Measurements from ENCODE around the gene PECR.

Gene PECR

DNA sequence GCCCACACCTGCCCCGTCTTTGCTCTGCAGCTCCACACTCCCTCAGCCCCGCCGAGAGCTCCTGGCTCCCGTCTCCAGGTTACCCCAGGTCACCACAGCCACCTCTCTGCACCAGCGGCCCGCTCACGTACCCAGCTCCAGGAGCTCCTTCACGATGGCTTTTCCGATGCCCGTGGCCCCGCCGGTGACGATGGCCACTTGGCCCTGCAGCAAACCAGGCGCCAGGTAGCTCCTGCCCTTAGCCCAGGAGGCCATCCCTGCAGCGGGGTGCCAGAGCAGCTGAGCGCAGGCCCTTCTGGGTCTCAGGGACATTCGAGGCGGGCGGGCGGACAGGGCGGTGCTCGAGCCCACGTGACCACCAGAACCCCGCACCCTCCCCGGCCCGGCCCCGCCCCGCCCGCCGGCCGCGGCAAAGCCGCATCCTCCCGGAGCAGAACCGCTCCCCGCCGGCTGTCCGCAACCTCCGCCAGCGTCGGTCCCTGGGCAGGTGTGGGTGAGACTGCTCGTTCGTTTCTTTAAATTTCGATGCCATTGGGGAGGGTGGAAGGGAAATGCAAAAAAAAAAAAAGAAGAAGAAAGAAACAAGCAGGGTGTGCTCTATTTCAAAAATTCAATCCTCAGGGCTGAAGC is at the start of gene PECR, which contains the start of gene TMEM169:
Gene PECR (minus strand): TSS at position 323 of the 630 bp plus-strand sequence. CDS start 68 bp downstream, at position 255.
Gene TMEM169 (plus strand): TSS at position 433 of the 630 bp plus-strand sequence. CDS start 14,045 bp downstream, outside the sequence.
- in situ Hi-C loops (cut with MboI; ENCODE audit: low sequenced_read_pairs): no loop called here

DNA sequence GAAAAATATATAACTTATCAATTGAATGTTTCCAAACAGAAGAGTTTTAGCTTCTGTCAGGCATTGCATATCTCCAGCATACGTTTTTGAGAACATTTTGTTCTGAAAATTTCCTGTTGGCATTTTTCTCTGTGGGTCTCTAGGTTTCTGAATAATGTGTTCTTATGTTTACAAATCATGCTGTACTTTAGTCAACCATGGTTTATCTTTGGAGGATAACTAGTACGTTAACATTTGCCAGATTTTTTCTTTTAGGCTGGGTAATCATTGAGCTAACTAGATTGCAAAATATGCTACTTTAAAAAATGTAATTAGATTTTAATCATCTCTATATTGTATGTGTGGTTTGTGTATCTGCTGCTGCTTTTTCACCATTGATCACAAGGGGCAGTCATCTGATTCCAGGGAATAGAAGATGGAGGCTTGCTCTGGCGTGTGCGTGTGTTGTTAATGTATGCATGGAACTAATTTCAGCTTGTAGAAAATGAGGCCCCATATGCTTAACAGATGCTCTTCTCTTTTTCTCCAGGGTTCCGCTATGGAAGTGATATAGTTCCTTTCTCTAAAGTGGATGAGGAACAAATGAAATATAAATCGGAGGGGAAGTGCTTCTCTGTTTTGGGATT is 48.9 kb upstream of the PECR start:
- in situ Hi-C loops (cut with MboI; ENCODE audit: low sequenced_read_pairs): no loop called here

DNA sequence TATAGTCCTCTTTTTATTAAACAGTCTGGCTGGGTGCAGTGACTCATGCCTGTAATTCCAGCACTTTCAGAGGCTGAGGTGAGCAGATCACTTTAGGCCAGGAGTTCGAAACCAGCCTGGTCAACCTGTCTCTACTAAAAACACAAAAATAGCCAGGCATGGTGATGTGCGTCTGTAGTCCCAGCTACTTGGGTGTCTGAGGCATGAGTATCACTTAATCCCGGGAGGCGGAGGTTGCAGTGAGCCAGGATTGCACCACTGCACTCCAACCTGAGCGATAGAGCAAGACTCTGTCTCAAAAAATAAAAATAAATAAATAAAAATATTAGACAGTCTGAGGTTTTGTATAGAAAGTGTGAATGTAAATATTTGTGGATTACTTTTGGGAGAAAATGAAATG is 45.3 kb upstream of the PECR start:
- in situ Hi-C loops (cut with MboI; ENCODE audit: low sequenced_read_pairs): no loop called here

DNA sequence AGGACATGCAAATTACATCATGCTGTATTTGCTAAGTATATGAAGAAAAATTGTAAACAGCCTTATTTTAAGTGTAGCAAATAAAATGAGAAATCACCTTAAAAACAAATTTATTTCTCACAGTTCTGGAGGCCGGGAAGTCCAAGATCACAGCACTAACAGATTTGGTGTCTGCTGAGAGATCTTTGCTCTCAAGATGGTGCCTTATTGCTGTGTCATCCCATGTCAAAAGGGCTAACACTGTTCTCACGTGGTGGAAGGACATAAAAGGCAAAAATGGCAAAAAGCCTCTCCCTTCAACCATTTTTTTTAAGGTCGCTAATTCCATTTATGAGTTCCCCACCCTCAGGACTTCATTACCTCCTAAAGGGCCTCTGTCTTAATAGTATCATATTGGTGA is 39.6 kb upstream of the PECR start:
- in situ Hi-C loops (cut with MboI; ENCODE audit: low sequenced_read_pairs): no loop called here

DNA sequence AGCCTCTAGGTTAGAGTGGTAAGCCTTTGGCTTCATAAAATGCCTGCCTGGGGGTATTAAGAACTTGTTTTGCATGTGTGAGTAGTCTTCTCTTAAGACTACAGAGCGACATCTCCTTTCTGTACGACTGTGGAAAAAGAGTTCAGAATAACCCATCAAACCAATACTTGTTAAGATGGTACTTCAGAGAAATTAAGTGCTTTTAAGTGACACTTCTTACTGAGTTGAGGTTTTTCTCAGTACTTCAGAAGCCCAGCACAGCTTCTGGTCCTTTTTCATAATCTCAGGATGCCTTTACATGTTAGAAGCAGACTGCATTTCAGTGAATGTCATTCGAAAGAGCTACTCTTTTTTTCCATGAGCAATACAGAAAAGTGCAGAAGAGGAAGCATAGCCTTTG is 38.4 kb upstream of the PECR start:
- in situ Hi-C loops (cut with MboI; ENCODE audit: low sequenced_read_pairs): no loop called here

DNA sequence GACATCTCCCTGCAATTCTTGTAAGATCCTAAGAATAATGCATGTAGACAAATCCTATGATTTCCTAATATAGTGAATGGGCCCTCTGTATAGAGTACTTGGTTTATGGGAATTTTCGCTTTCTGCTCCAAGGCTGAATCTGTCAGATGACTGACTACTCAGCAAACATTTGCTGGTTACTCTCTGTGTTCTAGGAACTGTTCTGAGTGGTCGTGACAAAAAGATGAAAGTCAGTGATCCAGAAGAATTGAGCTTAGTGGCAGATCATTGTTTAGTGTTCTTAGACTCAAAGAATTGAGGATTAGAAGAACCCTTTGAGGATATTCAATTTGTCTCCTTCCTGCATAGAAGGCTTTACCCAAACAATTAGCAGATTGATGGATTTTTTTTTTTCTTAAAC is 37.5 kb upstream of the PECR start:
- in situ Hi-C loops (cut with MboI; ENCODE audit: low sequenced_read_pairs): no loop called here

DNA sequence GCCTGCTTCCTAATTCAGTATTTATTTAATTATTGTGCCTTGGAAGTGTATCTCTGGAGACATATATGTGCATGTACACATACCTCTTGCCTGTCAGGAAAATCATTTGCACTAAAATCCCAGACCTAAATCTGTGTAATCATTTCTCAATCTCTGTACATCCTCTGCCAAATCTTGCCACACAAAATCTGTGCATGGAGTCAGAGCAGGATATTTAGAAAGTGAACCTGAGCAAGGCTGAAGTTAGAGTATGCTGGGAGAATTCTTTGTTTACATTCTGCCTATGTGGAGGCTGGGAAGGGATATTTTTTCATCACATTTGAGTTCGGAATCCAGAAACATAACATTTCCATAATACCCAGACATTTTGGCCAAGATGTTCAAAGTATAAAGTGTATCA is 36.9 kb upstream of the PECR start:
- in situ Hi-C loops (cut with MboI; ENCODE audit: low sequenced_read_pairs): no loop called here

DNA sequence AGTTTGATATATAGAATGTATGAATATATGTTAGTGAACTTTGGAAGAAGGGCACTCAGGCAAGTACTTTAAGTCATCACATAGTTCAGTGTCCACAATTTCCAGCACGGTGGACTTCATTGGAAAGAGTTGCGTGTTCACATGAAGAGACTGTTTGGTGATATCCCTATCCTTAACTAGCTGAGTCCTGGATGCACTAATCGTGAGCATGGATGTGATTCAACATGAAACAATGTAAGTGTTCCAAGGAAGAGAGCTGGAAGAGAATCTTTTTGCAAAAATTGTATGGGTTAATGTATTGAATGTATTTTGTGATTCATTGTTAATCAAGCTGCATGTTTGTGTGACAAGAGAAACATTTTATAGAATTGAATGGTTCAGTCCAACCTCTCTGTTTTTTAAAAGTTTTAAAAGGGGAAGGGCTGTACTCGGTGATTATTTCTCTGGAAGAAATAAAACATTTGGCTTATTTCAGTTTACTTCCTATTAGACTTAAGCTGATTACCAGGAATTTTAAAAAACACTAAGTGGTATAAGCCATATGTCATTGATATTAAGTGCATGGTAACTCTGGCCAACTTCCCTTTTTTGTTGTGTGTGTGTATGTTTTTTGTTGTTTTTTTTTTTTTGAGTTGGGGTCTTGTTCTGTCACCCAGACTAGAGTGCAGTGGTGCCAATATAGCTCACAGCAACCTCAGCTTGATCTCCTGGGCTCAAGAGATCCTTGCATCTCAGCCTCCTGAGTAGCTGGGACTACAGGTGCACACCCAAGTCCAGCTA is 36.1 kb upstream of the PECR start:
- in situ Hi-C loops (cut with MboI; ENCODE audit: low sequenced_read_pairs): no loop called here

DNA sequence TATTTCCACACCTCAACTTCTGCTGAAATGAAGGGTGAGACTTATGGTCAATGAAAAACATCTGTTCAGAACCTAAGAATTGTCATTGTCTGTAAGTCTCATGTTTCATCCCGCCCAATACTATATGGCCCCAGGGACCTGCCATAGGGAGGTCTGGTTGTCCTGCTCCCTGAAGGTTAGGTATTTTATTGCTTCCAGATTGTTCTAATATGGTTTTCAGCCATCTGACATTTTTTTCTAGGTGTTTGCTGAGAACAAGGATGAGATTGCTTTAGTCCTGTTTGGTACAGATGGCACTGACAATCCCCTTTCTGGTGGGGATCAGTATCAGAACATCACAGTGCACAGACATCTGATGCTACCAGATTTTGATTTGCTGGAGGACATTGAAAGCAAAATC is 34.8 kb upstream of the PECR start:
- in situ Hi-C loops (cut with MboI; ENCODE audit: low sequenced_read_pairs): no loop called here

DNA sequence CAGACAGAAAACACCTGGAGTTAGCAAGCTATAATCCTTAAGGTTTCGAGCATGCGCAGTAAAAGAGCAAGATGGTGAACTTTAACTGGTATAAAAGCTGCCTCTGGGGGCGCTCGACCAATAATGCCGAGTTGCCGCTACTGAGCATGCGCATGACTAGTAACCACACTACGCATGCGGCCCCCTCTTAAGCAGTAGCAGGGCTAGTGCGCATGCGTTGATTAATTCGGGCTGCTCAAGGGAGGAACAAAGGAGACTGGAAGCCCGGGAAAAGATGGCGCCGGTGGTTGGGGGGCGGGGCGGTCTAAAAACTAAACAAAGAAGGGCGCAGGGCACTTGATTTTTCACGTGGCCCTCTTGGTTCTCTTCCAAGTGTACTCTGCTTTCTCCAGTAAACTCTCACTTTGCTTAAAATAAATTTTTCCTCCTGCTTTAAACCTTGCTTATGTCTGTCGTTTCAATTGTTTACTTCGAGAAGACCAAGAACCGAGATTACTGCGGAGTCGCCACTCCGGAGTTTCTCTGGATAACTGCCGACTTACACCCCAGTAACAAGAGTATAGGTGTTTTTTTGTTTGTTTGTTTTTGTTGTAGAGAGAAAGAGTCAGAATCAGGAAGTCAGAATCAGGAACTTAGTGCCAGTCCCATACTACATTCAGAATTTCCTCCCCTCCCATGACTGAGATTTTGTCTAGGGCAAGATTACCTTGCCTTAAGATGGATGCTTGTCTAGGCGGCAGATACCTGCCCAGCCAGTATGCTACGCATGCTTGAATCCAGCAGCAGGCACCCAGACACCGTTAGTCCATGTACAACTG is 33.3 kb upstream of the PECR start:
- in situ Hi-C loops (cut with MboI; ENCODE audit: low sequenced_read_pairs): no loop called here

DNA sequence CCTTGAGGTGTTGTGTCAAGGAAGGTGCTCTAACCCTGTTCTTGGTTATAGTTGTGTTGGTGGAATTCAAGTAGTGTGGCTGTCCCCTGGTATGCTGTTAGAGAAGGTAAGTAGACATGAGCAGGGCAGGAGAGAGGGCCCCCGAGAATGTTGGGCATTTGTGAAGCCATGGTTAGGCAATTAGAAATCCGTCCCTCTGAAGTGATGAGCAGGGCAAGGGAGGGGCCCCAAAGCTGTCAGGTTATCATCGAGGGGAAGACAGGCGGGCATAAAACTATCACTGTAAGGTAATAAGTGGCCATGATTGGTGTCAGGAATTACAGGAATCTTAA is 32.7 kb upstream of the PECR start:
- in situ Hi-C loops (cut with MboI; ENCODE audit: low sequenced_read_pairs): no loop called here

DNA sequence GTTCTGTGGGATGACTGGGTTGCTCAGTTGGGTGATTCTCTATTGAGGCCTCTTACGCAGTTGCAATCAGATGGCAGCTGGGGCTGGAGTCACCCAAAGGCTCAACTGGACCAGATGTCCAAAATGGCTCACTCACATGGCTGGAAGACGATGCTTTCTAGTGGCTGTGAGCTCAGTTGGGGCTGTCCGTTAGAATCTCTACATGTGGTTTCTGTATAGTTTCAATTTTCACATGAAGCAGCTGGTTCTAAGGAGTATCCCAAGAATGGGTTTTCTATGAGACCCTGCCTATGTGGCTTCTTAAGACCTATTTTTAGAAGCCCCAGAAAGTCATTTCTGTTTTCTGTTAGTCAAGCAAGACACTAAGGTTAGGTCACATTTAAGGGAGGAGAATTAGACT is 32.0 kb upstream of the PECR start:
- in situ Hi-C loops (cut with MboI; ENCODE audit: low sequenced_read_pairs): no loop called here

DNA sequence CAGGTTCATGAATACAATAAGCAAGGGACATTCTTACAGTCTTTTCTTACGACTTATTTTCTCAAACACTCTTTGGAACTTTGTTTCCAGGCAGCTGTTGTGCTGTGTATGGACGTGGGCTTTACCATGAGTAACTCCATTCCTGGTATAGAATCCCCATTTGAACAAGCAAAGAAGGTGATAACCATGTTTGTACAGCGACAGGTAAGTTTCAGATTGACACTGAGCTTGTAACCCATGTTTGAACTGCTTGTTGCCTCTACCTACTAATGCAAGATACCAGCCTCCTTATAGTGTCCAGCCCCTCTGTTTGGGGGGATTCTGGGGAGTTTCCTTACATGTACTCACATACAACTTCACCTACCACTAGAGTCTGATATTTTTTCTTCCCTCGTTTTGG is 31.3 kb upstream of the PECR start:
- in situ Hi-C loops (cut with MboI; ENCODE audit: low sequenced_read_pairs): no loop called here

DNA sequence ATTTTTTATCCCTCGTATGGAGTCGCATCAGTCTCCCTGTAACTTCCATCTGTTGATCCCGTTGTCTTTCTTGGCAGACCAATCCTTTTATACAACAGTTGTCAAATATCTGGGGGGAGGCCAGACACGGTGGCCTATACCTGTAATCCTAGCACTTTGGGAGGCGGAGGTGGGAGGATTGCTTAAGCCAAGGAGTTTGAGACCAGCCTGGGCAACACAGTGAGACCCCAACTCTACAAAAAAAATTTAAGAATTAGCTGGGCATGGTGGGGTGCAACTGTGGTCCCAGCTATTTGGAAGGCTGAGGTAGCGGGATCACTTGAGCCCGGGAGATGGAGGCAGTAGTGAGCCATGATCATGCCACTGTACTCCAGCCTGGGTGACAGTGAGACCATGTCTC is 29.5 kb upstream of the PECR start:
- in situ Hi-C loops (cut with MboI; ENCODE audit: low sequenced_read_pairs): no loop called here

DNA sequence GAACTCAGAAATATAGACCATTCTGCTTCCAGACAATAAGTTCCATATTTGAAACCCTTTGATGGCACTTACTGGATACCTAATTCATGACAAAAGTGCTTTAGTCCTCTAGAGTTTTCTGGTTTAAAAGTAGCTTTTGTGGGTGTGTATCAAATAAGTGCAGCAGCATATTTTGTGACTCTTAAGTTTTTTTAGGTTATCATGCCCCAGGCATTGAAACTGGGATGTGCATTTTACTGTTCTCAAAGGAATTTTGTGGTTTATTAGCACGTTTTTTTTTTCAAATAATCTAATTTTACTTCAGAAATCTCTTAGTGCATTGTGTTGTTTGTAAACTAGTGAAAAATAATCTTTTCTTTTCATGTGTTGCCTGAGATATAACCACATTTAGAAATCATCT is 29.0 kb upstream of the PECR start:
- in situ Hi-C loops (cut with MboI; ENCODE audit: low sequenced_read_pairs): no loop called here

DNA sequence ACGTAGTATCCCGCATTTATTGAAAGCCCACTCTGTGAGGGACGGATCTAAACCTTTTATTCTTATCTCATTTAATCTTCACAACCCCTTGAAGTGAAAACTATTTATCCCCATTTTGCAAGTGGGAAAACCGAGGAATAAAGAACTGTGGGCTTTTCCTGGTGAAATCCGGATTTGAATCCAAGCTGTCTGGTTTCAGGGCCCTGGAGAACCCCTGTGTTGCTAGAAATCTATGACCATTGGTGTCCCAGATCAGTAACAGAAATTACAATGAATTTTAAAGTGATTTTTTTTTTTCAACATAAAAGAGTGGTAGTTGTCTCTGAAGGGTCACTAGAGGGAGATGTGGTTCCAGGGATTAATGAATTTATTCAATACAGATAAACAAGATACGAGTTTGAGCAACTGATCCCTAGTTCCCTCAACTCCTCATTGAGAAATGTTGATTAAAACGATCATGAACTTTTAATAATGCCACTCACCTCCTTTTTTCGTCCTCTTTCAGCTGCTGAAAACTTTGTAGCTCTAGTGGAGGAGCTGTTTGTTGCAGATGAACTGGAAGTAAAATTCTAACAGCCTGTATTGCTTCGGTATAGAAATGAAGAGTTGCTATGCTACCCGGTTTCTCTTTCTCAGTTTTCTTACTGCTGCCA is 28.5 kb upstream of the PECR start:
- in situ Hi-C loops (cut with MboI; ENCODE audit: low sequenced_read_pairs): no loop called here

DNA sequence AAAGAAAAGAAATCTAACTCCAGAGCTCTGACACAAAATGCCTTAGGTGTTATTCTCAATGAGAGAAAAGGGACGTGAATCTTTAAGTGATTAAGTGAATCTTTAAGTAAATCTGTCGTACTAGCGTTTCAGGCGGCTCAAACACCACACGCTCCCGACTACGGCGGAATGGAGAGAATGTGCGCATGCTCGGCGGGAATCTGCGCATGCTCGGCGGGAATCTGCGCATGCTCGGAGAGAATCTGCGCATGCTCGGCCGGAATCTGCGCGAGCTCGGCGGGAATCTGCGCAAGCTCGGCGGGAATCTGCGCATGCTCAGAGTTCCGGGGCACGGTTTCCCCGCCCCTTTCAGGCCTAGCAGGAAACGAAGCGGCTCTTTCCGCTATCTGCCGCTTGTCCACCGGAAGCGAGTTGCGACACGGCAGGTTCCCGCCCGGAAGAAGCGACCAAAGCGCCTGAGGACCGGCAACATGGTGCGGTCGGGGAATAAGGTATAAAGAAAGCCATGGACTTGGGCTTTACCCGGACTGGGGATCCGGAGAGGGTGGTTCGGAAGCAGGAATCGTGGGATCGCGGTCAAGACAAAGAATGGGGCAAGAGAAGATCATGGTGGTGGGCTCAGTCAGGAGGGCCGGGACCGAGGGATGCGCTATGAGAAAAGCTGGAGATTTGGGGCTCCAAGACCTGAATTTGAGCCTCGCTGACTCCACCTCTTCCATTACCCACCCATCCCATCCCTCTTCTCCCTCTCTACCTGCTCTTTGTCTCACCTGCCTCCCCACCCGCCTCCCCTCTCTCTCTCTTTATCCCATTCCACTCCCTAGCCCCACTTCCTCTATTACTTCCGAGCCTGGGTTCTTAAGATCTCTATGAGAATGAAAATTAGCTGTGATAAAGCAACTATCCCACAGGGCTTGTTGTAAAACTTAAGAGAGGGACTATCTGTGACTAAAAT is 27.6 kb upstream of the PECR start, which contains the start of gene XRCC5:
Gene XRCC5 (plus strand): TSS at position 382 of the 955 bp plus-strand sequence. CDS start 89 bp downstream, at position 471.
- in situ Hi-C loops (cut with MboI; ENCODE audit: low sequenced_read_pairs): no loop called here

DNA sequence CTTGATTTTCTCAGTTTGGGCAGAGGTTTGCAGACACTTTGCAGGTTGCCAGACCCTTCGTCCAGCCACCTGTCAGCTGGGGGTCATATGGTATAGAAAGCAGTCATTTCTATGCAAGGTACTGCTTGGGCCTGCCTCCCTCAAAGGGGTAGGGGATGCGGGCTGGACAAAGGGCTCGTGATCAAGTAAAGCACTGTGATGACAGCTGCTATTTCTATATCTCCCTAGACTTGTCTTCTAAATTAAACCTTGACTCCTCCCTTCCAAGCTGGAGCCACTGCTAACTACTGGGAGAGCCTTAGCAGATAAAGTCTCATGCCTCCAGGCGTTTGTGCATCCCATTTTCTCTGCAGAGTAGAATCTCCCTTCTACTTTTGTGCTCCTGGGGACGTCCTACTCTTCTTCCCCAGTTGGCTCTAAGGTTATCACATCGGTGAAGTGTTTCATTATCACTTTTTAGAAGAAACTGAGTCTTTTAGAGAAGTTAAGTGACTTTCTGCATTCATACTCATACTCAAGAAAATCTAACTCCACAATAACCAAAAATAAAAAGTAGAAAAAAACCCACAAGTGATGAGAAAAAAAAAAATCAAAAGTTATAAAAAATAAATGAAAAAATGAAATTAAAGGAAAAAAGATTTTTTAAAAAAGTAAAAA is 26.8 kb upstream of the PECR start:
- in situ Hi-C loops (cut with MboI; ENCODE audit: low sequenced_read_pairs): no loop called here

DNA sequence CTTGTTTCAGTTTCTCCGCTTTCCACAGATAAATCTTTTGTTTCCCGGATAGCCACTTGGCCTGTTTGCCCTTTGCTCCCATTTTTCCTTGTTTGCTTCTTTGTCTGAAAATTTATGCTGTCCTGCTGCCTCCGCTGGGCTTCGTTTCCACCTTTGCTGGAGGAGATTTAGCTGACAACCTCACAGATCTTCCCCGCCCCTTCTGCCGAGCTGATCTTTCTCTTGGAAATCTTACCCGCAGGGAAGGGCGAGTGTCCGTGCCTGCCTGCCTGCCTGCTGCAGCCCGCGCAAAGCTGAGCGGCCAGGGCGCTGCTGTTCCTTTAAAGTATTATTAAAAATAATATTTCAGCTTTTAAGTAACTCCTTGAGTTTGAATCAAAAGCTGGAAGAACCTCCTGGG is 26.2 kb upstream of the PECR start:
- in situ Hi-C loops (cut with MboI; ENCODE audit: low sequenced_read_pairs): no loop called here
